ACC112 (cell line): ENCODE measurements around the gene ARHGEF33.

Experiments used
- H2AFZ ChIP-seq: fragments of 200-600 bp; sonication (generic); one replicate; pipeline ENCODE4 v1.6.0; 2017; ENCODE audit warnings: antibody characterized with exemption, low read length; ENCODE audit not compliant: unreplicated experiment
- H3K27ac ChIP-seq: fragments of 200-600 bp; sonication (generic); 2 replicates; pipeline ENCODE4 v1.5.1; 2014; ENCODE audit warnings: low read depth, mild to moderate bottlenecking, antibody characterized with exemption, low read length, moderate library complexity
- H3K27me3 ChIP-seq: fragments of 200-600 bp; sonication (generic); 2 replicates; pipeline ENCODE4 v1.6.1; 2014; ENCODE audit warnings: mild to moderate bottlenecking, antibody characterized with exemption, low read length, moderate library complexity, mixed read lengths; ENCODE audit not compliant: insufficient read depth
- H3K36me3 ChIP-seq: fragments of 200-600 bp; sonication (generic); 2 replicates; pipeline ENCODE4 v1.6.1; 2016; ENCODE audit warnings: mild to moderate bottlenecking, antibody characterized with exemption, low read length, moderate library complexity, mixed read lengths; ENCODE audit not compliant: insufficient read depth
- H3K4me1 ChIP-seq: fragments of 200-600 bp; sonication (generic); one replicate; pipeline ENCODE4 v1.6.1; 2016; ENCODE audit warnings: low read length, mixed read lengths; ENCODE audit not compliant: insufficient read depth, unreplicated experiment, control insufficient read depth
- H3K4me3 ChIP-seq: fragments of 200-600 bp; sonication (generic); 2 replicates; pipeline ENCODE4 v1.5.1; 2014; ENCODE audit warnings: mild to moderate bottlenecking, low read depth, low read length
- H3K79me2 ChIP-seq: fragments of 200-600 bp; sonication (generic); one replicate; pipeline ENCODE4 v1.6.0; 2016; ENCODE audit warnings: low read length; ENCODE audit not compliant: control insufficient read depth, unreplicated experiment, insufficient read depth

Gene ARHGEF33

DNA sequence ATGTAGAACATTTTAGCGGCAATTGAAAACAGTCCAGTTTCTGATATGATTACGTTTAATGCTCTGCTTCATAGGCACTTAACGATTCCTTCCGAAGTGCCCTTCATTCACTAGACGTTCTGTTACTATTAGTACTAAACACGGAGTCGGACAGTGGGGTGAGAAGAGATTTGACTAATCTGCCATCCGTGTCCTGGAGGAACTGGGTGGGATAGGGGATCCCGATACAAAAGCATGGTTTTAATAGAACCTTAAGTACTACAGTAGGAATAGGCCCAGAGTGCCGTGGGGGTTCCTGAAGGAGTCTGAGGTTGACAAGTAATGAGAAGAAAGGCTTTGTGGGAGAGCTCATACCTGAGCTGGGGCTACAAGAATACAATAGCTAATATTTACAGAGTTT, 13.3 kb upstream of the ARHGEF33 start:
- Histone ChIP-seq H3K4me3 (peak overlapping the region; percentile 89), H3K4me1 (peaks cover 10% of the 10 kb centered on the region), H3K79me2 (peaks cover 22% of the 10 kb centered on the region), H2AFZ (peak overlapping the region; percentile 88), H3K36me3 (peaks cover 12% of the 10 kb centered on the region), H3K27me3 (no peaks in the 10 kb centered on the region), H3K27ac (no peak overlapping the region)

DNA sequence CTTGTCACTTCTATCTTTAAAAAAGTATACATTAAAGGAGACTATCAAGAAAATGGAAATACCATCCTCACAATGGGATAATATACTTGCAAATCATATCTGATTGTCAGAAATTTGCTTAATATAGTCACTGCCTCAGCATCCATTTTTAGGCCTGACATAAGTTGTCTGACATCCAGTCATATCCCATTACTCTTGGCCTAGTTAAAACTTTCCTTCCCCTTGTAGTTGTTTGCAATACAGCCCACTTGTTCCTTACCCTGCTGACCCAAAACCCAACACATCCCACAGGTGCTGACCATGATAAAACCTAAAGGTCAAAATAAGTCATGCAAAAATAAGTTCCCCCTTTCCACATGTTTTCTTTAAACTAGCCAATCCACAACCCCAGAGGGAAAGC, 3.6 kb upstream of the ARHGEF33 start:
- no peaks in the 10 kb centered on the region for H3K27me3 ChIP-seq
- no peaks in the 10 kb centered on the region for H3K79me2 ChIP-seq
- H3K4me1 ChIP-seq, result no peaks in the 10 kb centered on the region

DNA sequence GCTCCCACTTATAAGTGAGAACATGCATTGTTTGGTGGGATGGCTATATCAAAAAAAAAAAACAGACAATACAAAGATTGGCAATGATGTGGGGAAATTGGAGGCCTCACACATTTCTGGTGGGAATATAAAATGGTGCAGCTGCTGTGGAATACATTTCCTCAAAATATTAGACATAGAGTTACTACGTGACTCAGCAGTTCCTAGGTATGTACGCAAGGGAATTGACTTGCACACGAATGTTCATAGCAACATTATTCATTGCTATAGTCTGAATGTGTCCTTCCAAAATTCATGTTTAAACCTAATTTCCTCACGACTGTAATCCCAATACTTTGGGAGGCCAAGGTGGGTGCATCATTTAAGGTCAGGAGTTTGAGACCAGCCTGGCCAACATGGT, 2.3 kb upstream of the ARHGEF33 start:
- Histone ChIP-seq H3K4me1 (no peaks in the 10 kb centered on the region), H3K4me3 (no peak overlapping the region), H3K79me2 (no peaks in the 10 kb centered on the region), H3K36me3 (no peaks in the 10 kb centered on the region), H3K27me3 (no peaks in the 10 kb centered on the region), H3K27ac (no peak overlapping the region), H2AFZ (no peak overlapping the region)

More for the DNA sequence above, 3.6 kb upstream of the ARHGEF33 start:
- H3K4me3 ChIP-seq, result no peak overlapping the region
- H2AFZ ChIP-seq, result no peak overlapping the region
- H3K36me3 ChIP-seq, result no peaks in the 10 kb centered on the region
- H3K27ac ChIP-seq, result no peak overlapping the region

DNA sequence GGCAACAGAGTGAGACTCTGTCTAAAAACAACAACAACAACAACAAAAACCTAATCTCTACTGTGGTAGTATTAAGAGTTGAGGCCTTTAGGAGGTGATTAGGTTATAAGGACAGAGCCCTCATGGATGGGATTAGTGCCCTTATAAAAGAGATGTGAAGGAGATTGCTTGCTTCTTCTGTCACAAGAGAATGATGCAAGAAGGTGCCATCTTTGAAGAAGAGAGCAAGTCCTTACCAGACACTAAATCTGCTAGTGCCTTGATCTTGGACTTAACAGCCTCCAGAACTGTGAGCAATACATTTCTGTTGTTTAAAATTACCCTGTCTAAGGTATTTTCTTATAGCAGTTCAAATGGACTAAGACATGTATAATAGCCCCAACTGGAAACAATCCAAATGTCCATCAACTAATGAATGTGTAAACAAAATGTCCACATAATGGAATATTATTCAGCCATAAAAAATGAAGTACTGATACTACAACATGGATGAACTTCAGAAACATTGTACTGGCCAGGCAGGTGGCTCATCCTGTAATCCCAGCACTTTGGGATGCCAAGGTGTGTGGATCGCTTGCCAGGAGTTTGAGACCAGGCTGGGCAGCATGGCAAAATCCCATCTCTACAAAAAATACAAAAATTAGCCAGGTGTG, 1.6 kb upstream of the ARHGEF33 start:
- H2AFZ ChIP-seq, result no peak overlapping the region
- no peak overlapping the region for H3K27ac ChIP-seq
- H3K4me3 ChIP-seq, result no peak overlapping the region
- no peaks in the 10 kb centered on the region for H3K36me3 ChIP-seq
- no peaks in the 10 kb centered on the region for H3K79me2 ChIP-seq
- H3K4me1 ChIP-seq, result no peaks in the 10 kb centered on the region
- no peaks in the 10 kb centered on the region for H3K27me3 ChIP-seq

DNA sequence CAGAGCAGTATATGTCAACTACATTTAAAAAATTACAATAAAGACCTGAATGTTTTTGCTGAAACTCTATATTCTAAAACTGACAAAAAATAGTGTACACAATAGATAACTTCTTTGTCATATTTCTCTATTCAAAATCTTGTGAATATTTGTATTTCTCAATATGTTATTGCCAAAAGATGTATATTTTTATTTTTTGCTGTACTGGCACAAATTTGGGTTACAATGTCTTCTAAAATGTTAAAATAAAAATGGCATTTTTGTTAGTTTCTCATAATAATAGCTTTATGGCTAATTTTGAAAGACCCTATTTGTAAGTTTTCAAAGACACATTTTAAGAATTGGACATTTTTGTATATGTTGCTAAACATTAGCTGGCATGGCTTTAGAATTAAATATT, 630 bp upstream of the ARHGEF33 start:
- Histone ChIP-seq H2AFZ (no peak overlapping the region), H3K27ac (no peak overlapping the region), H3K79me2 (no peaks in the 10 kb centered on the region), H3K4me1 (no peaks in the 10 kb centered on the region), H3K36me3 (no peaks in the 10 kb centered on the region), H3K4me3 (no peak overlapping the region), H3K27me3 (no peaks in the 10 kb centered on the region)

DNA sequence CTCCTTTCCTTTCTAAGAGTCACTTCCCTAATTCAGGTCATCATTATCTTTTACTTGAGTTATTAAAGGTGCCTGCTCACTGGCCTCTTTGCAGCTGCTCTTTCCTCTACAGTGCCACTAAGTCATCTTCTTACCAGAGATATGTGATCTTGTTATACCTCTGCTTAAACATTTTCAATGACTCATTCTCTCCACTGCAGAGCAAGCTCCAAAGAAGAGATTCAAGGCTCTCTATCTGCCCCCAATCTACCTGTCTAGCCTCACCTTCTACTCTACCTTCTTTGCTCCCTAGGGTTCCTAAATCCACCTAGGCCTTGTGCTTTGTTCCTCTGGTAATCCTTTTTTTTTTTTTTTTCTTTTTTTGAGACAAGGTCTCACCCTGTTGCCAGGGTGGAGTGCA, 3.1 kb downstream of the ARHGEF33 start:
- no peak overlapping the region for H2AFZ ChIP-seq
- no peaks in the 10 kb centered on the region for H3K79me2 ChIP-seq
- H3K27ac ChIP-seq, result no peak overlapping the region
- H3K4me1 ChIP-seq, result no peaks in the 10 kb centered on the region
- H3K27me3 ChIP-seq, result no peaks in the 10 kb centered on the region
- H3K4me3 ChIP-seq, result no peak overlapping the region
- H3K36me3 ChIP-seq, result no peaks in the 10 kb centered on the region

DNA sequence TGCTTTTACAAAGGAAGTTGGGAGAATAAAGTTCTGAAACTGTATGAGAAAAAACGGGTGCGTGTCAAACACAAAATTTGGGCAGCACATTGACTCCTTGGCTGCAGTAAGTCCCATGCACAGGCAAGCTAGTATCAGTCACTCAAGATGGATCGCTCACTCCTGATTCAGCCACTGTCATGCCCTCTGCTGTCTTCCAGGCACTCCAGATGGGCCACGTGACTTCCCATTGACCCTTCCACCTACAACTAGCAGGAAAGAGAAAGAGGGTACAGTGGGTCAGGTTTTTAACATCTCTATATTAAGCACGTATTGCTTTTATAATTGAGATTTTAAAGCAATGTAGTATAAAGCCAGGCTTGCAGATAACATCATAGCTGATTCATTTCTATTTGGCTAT, 8.6 kb downstream of the ARHGEF33 start:
- H3K4me1 ChIP-seq, result no peaks in the 10 kb centered on the region
- H3K4me3 ChIP-seq, result no peak overlapping the region
- no peaks in the 10 kb centered on the region for H3K36me3 ChIP-seq
- no peak overlapping the region for H3K27ac ChIP-seq
- no peak overlapping the region for H2AFZ ChIP-seq
- H3K27me3 ChIP-seq, result no peaks in the 10 kb centered on the region
- no peaks in the 10 kb centered on the region for H3K79me2 ChIP-seq

DNA sequence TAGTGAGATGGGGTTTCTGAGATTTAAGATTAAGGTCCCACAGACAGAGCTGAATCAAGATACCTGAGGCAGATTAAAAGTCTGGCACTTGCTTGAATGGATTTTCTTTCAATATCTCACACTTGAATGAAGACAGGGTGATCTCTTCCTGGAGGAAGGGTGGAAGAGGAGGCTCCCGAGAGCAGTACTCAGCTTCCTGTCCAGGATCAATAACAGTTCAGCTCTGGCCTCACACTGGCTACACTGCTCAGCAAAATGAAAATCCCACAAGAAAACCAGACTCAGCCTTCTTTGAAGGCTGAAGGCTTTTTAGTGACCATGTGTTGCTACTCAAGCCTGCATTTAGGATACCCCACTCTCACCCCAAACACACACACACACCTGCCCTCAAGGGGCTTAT, 11.1 kb downstream of the ARHGEF33 start:
- Histone ChIP-seq H3K4me1 (no peaks in the 10 kb centered on the region), H3K27me3 (no peaks in the 10 kb centered on the region), H3K4me3 (no peak overlapping the region), H3K36me3 (no peaks in the 10 kb centered on the region), H3K27ac (no peak overlapping the region), H3K79me2 (no peaks in the 10 kb centered on the region), H2AFZ (no peak overlapping the region)

DNA sequence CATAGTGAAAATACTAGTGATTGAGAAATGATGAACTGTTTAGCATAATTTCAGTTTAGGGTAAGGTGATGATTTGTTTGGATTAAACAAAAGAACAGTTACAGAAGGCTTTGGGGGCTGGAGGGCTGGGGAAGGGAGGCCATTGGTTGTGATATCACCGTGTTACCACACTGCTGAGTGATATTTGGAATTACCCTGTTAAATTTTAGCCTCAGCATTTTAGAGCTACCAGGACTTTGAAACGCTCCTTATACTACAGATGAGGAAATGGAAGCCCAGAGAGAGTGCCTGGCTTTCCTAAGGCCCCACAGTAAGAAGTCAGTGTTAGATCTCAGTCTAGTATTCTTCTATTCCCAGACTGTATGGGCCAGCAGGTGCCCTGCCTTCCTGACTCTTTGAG, 15.6 kb downstream of the ARHGEF33 start:
- Histone ChIP-seq H2AFZ (no peak overlapping the region), H3K27ac (no peak overlapping the region), H3K79me2 (no peaks in the 10 kb centered on the region), H3K27me3 (no peaks in the 10 kb centered on the region), H3K4me3 (no peak overlapping the region), H3K4me1 (no peaks in the 10 kb centered on the region), H3K36me3 (no peaks in the 10 kb centered on the region)

DNA sequence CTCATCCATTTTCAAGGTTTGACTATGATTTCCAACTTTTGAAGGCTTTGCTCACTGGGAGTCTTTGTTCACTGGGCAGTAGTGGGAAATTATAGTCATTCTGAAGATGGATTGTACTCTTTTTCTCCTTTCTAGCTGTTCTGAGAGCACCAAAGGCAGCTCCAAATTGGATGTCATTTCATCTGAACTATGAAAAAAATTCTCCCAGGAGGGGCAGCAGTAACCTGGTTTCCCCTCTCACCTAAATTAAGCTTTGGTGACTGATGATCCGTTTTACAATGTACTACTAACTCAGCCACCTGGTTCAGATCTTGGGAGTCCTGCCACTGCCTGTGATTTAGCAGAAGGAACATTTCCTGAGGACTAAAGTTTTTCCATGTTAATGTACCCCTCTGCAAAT, 17.6 kb downstream of the ARHGEF33 start:
- Histone ChIP-seq H3K27ac (no peak overlapping the region), H3K27me3 (no peaks in the 10 kb centered on the region), H3K4me3 (no peak overlapping the region), H3K79me2 (no peaks in the 10 kb centered on the region), H2AFZ (no peak overlapping the region), H3K4me1 (no peaks in the 10 kb centered on the region), H3K36me3 (no peaks in the 10 kb centered on the region)

DNA sequence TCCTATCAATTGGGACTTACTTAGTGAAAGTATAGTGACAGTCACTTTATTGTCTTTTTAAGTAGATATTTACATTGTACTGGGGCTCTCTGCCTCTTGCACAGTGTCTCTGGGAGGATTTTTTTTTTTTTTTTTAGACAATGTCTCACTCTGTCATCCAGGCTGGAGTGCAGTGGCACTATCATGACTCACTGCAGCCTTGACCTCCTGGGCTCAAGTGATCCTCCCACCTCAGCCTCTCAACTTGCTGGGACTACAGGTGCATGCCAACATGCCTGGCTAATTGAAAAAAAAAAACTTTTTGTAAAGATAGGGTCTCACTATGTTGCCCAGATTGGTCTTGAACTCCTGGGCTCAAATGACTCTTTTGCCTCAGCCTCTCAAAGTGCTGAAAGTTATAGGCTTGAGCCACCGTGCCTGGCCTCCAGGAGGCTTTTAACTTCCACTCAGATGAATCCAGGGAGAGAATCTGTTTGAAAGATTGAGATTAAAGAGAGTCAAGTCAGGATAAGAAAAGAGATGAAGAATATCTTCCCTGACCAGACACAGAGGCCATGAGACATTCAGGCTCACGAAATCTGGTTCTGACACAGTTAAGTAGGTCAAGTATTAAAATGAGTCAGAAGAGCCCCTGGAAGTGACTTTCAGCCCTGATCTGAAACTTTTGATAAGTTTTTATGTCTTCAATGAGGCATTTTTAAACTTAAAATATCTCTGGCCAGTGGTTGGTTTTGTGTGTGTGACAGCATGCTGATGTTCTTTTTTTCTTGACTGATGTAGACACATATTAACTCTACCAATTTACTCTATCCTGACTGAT, 18.3 kb downstream of the ARHGEF33 start:
- Histone ChIP-seq H3K27ac (no peak overlapping the region), H3K79me2 (no peaks in the 10 kb centered on the region), H2AFZ (no peak overlapping the region)

More for the DNA sequence above, 18.3 kb downstream of the ARHGEF33 start:
- Histone ChIP-seq H3K27me3 (no peaks in the 10 kb centered on the region), H3K36me3 (no peaks in the 10 kb centered on the region), H3K4me3 (no peak overlapping the region), H3K4me1 (no peaks in the 10 kb centered on the region)
